ENCODE results near the gene MYL5. TPM values are rescaled to one million over a fixed set of nuclear protein-coding genes. Genes with fewer than 3 reads are reported as not detected.
A peak's percentile ranks its signal among the peaks of the same experiment; 100 is the strongest.

The MYL5 gene
- total and polyA plus RNA-seq, 2 of the 13 experiments (the other 11 are each of a cell fraction or from before 2014, with no cell fraction given), result 6.5 to 16.0 TPM

- DNase-seq (ENCODE audit: low spot score) (no peak), ATAC-seq (no peak), FAIRE-seq (no peak)
- Histone ChIP-seq H4K20me1 (ENCODE audit: insufficient read depth, low read length) (peaks cover 19% of the 10 kb centered on the region), H3K27ac (ENCODE audit: extremely low read length, insufficient read depth, low read length) (no peak overlapping the region), H3K36me3 (replicated peaks in 1 of 2; ENCODE audit: control insufficient read depth in 1 of 2, insufficient read depth in 2 of 2, low read length in 2 of 2) (peaks cover 0 to under 1% of the 10 kb centered on the region in 2 experiments; a peak in 2 of 5 replicates), H3K4me3 (replicated peaks in 1 of 3; ENCODE audit: insufficient read depth in 1 of 3, low read depth in 2 of 3, low read length in 3 of 3) (peak overlapping the region in 1 of 3 experiments; percentile 38; a peak in 1 of 6 replicates), H3K4me1 (ENCODE audit: insufficient read depth, low read length) (peaks cover 58% of the 10 kb centered on the region), H3K9ac (ENCODE audit: insufficient read depth, low read depth, low read length) (no peak overlapping the region), H3K27me3 (ENCODE audit: control insufficient read depth in 1 of 2, insufficient read depth in 2 of 2, low read length in 2 of 2) (peaks cover 3 to 12% of the 10 kb centered on the region in 2 experiments; a peak in 2 of 5 replicates), H2AFZ (ENCODE audit: low read length) (no peak overlapping the region), H3K9me3 (ENCODE audit: low read length) (no peaks in the 10 kb centered on the region), H3K4me2 (ENCODE audit: low read depth, low read length) (peak overlapping the region; percentile 49; the same call in 1 of the 2 replicates), H3K79me2 (ENCODE audit: insufficient read depth, low read length) (peaks cover 27% of the 10 kb centered on the region)
- 75% methylated on average over 35 of the region's 46 CpGs for WGBS (ENCODE audit: low lambda C conversion rate)
- BruUV-seq (replicated peaks), result no TSS peak
- ChIA-PET CTCF (ENCODE audit: low intra/inter-chr PET ratio, low total read pairs) (no interaction called here), POLR2A (no interaction called here)
- in situ Hi-C loops (cut with HindIII; ENCODE audit: extremely low pct_ligation_motif_present, low pct_unique_long_range_greater_than_20kb), result no loop called here
- intact Hi-C loops (cut with micrococcal nuclease; ENCODE audit: unreplicated experiment), result loop anchor here (2.0 kb wide), 1 partner anchor 18 kb away; no protein-coding TSS in a partner anchor
- no peak for TF ChIP-seq TFDP2 (CRISPR knock-in tag; IDR thresholded peaks at IDR 0.05)
- peak; percentile 39 for TF ChIP-seq ZNF687 (CRISPR knock-in tag; IDR thresholded peaks at IDR 0.05)
- peak; percentile 78 for TF ChIP-seq ZNF317 (CRISPR knock-in tag; IDR thresholded peaks at IDR 0.05)
- TF ChIP-seq, protein P1, sequence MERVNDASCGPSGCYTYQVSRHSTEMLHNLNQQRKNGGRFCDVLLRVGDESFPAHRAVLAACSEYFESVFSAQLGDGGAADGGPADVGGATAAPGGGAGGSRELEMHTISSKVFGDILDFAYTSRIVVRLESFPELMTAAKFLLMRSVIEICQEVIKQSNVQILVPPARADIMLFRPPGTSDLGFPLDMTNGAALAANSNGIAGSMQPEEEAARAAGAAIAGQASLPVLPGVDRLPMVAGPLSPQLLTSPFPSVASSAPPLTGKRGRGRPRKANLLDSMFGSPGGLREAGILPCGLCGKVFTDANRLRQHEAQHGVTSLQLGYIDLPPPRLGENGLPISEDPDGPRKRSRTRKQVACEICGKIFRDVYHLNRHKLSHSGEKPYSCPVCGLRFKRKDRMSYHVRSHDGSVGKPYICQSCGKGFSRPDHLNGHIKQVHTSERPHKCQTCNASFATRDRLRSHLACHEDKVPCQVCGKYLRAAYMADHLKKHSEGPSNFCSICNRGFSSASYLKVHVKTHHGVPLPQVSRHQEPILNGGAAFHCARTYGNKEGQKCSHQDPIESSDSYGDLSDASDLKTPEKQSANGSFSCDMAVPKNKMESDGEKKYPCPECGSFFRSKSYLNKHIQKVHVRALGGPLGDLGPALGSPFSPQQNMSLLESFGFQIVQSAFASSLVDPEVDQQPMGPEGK (CRISPR knock-in tag; IDR thresholded peaks at IDR 0.05), result 0 out of 2 replicates have a peak, but pooled peaks have one; percentile 21
- no peak for TF ChIP-seq ZNF512B (CRISPR knock-in tag; IDR thresholded peaks at IDR 0.05; ENCODE audit: borderline replicate concordance)
- no peak for TF ChIP-seq ZNF737 (CRISPR knock-in tag; IDR thresholded peaks at IDR 0.05; ENCODE audit: borderline replicate concordance)
- no peak for TF ChIP-seq THAP7 (CRISPR knock-in tag; IDR thresholded peaks at IDR 0.05)
- TF ChIP-seq ZBTB33 (CRISPR knock-in tag; IDR thresholded peaks at IDR 0.05), result peak; percentile 63; the same call in 1 of the 2 replicates
These were observed 30.0 kb downstream of the MYL5 start for GRCh38 chr4:704198-704891.
